Uterus (tissue), 4 donors: ENCODE measurements around the gene CAV2. TPM values are rescaled to one million over a fixed set of nuclear protein-coding genes. Genes with fewer than 3 reads are reported as not detected.

Source experiments
- DNase-seq, 2 donors: peaks; one replicate each; pipeline ENCODE4 v3.0.0-alpha.2; 2019 to 2020
- H3K27ac ChIP-seq, 2 donors: fragments of 200-600 bp; sonication (generic); 1 replicate in 1 of 2; 2 replicates in 1 of 2; pipeline ENCODE4 v1.5.1; 2016 to 2018
- H3K27me3 ChIP-seq, 2 donors: fragments of 200-600 bp; sonication (generic); one replicate each; pipeline ENCODE4 v1.5.1; 2018 to 2019; ENCODE audit warnings: control low read depth in 1 of 2
- H3K36me3 ChIP-seq, 2 donors: fragments of 200-600 bp; sonication (generic); one replicate each; pipeline ENCODE4 v1.5.1; 2019; ENCODE audit warnings: control low read depth in 1 of 2
- H3K4me1 ChIP-seq, 2 donors: fragments of 200-600 bp; sonication (generic); one replicate each; pipeline ENCODE4 v1.5.1; 2018 to 2019; ENCODE audit warnings: control low read depth in 1 of 2
- H3K4me3 ChIP-seq, 2 donors: fragments of 200-600 bp; sonication (generic); 1 replicate in 1 of 2; 2 replicates in 1 of 2; pipeline ENCODE4 v1.5.1; 2018 to 2019; ENCODE audit warnings: mild to moderate bottlenecking in 1 of 2
- H3K9me3 ChIP-seq, 2 donors: fragments of 200-600 bp; sonication (generic); one replicate each; pipeline ENCODE4 v1.5.1; 2019; ENCODE audit warnings: control low read depth in 1 of 2
- POLR2A ChIP-seq, 2 donors: fragments of 450-650 bp; IDR thresholded peaks; one replicate each; pipeline ENCODE4 v1.6.1; 2016; ENCODE audit warnings: antibody characterized with exemption in 2 of 2, mild to moderate bottlenecking in 1 of 2, moderate library complexity in 1 of 2
- intact Hi-C: fragments of 100-400 bp; cut with DNase I; formaldehyde crosslinking; loops from one replicate; pipeline ENCODE4 v1.15.1; 2023; ENCODE audit warnings: low total_unique reads
- total RNA-seq, 4 donors: library from RNA; depleted of rRNA in 3 of 4; stranded (reverse); fragments of >200 nt in 3 of 4; gene quantifications; one replicate each; pipeline versions ENCODE4 v1.1.0 to v1.2.4, GENCODE V29; 2014 to 2023
- TF ChIP-seq, protein P1 (sequence below), 4 experiments: fragments of 200-600 bp in 2 of 4; fragments of 450-650 bp in 2 of 4; sonication (generic) in 2 of 4; IDR thresholded peaks; one replicate each; pipeline ENCODE4 v1.5.1; 2016 to 2019; ENCODE audit warnings: antibody characterized with exemption in 4 of 4, mild to moderate bottlenecking in 2 of 4, moderate library complexity in 1 of 4
- donor health status: DM: yes; HTN: yes; CAD: no.

The CAV2 gene
- total RNA-seq, 4 donors from 2014 or later: 33.3 to 105 (median 86.0) TPM

DNA sequence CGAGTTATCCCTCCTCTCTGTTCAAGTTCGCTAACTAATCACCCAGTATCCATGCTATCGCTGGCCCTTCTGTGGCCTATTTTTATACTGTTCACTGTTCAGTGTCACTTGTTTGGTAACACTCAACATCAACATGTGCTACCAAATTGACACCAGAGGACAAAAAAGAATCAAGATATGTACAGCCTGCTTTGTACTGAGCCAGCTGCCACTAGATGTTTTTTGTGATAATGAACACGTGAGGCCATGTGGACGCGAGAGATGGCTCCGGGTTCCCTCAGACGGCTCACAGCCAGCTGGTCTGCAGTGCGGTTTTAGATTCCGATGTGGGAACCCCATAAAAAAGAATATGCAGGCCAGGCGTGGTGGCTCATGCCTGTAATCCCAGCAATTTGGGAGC, 46.5 kb downstream of the CAV2 start:
- Histone ChIP-seq H3K4me1 (no peaks in the 10 kb centered on the region), H3K36me3 (no peaks in the 10 kb centered on the region), H3K4me3 (no peak overlapping the region), H3K9me3 (no peaks in the 10 kb centered on the region), H3K27ac (peak overlapping the region in 1 of 2 donors; percentile 24), H3K27me3 (no peaks in the 10 kb centered on the region)
- intact Hi-C loops: no loop called here
- TF ChIP-seq, protein P1, sequence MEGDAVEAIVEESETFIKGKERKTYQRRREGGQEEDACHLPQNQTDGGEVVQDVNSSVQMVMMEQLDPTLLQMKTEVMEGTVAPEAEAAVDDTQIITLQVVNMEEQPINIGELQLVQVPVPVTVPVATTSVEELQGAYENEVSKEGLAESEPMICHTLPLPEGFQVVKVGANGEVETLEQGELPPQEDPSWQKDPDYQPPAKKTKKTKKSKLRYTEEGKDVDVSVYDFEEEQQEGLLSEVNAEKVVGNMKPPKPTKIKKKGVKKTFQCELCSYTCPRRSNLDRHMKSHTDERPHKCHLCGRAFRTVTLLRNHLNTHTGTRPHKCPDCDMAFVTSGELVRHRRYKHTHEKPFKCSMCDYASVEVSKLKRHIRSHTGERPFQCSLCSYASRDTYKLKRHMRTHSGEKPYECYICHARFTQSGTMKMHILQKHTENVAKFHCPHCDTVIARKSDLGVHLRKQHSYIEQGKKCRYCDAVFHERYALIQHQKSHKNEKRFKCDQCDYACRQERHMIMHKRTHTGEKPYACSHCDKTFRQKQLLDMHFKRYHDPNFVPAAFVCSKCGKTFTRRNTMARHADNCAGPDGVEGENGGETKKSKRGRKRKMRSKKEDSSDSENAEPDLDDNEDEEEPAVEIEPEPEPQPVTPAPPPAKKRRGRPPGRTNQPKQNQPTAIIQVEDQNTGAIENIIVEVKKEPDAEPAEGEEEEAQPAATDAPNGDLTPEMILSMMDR (IDR thresholded peaks at IDR 0.05): no peak
- no peak for TF ChIP-seq POLR2A (IDR thresholded peaks at IDR 0.05)
- no peak for DNase-seq

DNA sequence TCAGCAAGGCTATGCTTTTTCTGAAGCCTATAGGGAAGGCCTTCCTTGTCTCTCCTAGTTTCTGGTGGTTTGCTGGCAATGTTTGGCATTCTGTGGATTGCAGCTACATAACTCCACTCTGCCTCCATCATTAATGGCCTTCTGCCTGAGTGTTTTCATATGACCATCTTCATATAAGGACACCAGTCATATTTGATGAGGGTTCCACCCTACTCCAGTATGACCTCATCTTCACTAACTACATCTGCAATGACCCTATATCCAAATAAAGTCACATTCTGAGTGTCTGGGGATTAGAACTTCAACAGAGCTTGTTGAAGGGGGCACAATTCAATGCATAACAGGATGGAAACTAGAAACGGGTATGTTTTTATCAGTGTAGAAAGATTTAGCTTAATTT, 47.4 kb downstream of the CAV2 start:
- Histone ChIP-seq H3K4me3 (no peak overlapping the region), H3K27ac (peak overlapping the region; percentile 31 to 58), H3K4me1 (no peaks in the 10 kb centered on the region), H3K27me3 (no peaks in the 10 kb centered on the region), H3K36me3 (no peaks in the 10 kb centered on the region), H3K9me3 (no peaks in the 10 kb centered on the region)
- no peak for TF ChIP-seq POLR2A (IDR thresholded peaks at IDR 0.05)
- TF ChIP-seq, protein P1 (IDR thresholded peaks at IDR 0.05): no peak
- intact Hi-C loops: no loop called here
- DNase-seq: no peak

DNA sequence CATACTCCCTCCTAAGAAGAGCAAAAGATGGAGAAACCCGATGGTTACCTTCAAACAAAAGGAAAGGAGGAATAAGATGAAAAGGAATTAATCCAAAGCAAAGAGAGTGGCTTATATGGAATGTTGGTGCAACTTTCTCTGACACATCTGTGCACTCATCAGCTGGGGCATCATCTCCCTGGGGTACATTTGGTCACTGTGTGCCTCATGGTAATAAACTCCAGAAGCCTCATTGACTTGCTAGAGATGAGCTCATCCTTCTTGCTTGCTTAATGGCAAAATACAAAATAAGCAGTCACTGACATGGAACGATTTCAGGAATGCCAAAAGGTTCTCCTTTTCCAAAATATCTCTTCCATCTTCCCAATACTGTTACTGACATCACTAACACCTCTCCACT, 47.8 kb downstream of the CAV2 start:
- Histone ChIP-seq H3K27ac (peak overlapping the region; percentile 31 to 58), H3K9me3 (no peaks in the 10 kb centered on the region), H3K4me1 (no peaks in the 10 kb centered on the region), H3K27me3 (no peaks in the 10 kb centered on the region), H3K36me3 (no peaks in the 10 kb centered on the region), H3K4me3 (no peak overlapping the region)
- no peak for TF ChIP-seq POLR2A (IDR thresholded peaks at IDR 0.05)
- TF ChIP-seq, protein P1 (IDR thresholded peaks at IDR 0.05): no peak
- intact Hi-C loops: no loop called here
- no peak for DNase-seq

DNA sequence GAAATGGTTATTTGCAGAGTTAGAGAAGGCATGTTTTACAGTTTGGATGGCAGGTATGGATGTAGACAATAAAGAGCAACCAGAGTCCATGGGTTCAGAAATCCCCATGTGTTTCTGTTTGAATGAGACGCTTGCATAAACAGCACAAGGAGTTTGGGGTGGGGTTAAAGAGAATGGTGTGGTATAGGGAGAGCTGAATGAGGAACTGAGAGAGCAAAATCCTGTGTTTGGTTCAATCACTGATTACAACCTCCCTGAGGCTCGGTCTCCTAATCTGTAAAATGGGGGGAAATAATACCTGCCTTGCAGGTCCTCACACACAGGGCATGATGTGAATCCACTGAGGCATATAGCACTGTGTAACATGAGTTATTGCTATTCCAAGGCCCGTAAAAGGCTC, 49.0 kb downstream of the CAV2 start:
- H3K27ac ChIP-seq: peak overlapping the region; percentile 2 to 43
- no peaks in the 10 kb centered on the region for H3K9me3 ChIP-seq
- intact Hi-C loops: no loop called here
- H3K4me1 ChIP-seq: peaks cover 0 to 10% of the 10 kb centered on the region in 2 donors
- H3K27me3 ChIP-seq: no peaks in the 10 kb centered on the region
- DNase-seq: no peak
- H3K4me3 ChIP-seq: no peak overlapping the region
- H3K36me3 ChIP-seq: no peaks in the 10 kb centered on the region
- TF ChIP-seq, protein P1 (IDR thresholded peaks at IDR 0.05): no peak
- TF ChIP-seq POLR2A (IDR thresholded peaks at IDR 0.05): no peak

DNA sequence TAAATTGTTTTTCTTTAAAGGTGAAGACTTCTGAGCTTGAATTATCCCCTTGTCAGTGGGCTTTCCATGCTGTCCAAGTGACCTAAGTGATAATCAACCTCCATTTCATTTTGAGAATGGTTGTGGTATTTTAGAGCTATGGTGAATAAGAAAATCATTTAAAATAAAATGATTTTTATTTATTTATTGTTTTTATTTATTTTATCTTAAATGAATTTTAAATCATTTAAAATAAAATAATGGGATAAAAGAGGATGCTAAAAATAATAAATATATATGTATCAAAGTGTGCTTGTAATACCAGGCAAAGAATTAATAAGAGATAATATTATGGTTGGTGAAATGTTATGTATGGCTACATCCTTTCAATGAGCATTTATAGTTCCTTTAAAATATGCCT, 49.8 kb downstream of the CAV2 start:
- no peak for DNase-seq
- H3K9me3 ChIP-seq: no peaks in the 10 kb centered on the region
- TF ChIP-seq POLR2A (IDR thresholded peaks at IDR 0.05): no peak
- TF ChIP-seq, protein P1 (IDR thresholded peaks at IDR 0.05): no peak
- no peaks in the 10 kb centered on the region for H3K27me3 ChIP-seq
- H3K36me3 ChIP-seq: no peaks in the 10 kb centered on the region
- no peak overlapping the region for H3K27ac ChIP-seq
- peaks cover 2 to 10% of the 10 kb centered on the region in 2 donors for H3K4me1 ChIP-seq
- no peak overlapping the region for H3K4me3 ChIP-seq
- intact Hi-C loops: no loop called here
